ENCODE data around the gene RBMS3. TPM values are rescaled to one million over a fixed set of nuclear protein-coding genes. Genes with fewer than 3 reads are reported as not detected.

Gene RBMS3
- polyA plus RNA-seq, 3 donors from 2014 or later = not detected

GRCh38 chr3:29583861-29584260 lies 303.0 kb downstream of the RBMS3 start:
- DNase-seq = no peak
- no peak overlapping the region for H3K4me3 Mint-ChIP-seq
- H3K27ac Mint-ChIP-seq = no peak overlapping the region
- peaks cover 0 to 17% (median 6%) of the 10 kb centered on the region in 6 donors for H3K9me3 Mint-ChIP-seq
- no peaks in the 10 kb centered on the region for H3K4me1 Mint-ChIP-seq
- no peaks in the 10 kb centered on the region for H3K36me3 Mint-ChIP-seq
- H3K27me3 Mint-ChIP-seq (ENCODE audit: low read depth in 3 of 3) = no peaks in the 10 kb centered on the region

- Mint-ChIP-seq H3K36me3 (no peaks in the 10 kb centered on the region), H3K27ac (no peak overlapping the region), H3K27me3 (ENCODE audit: low read depth in 3 of 3) (no peaks in the 10 kb centered on the region), H3K4me3 (no peak overlapping the region), H3K4me1 (no peaks in the 10 kb centered on the region), H3K9me3 (peaks cover 0 to 18% (median 3%) of the 10 kb centered on the region in 6 donors)
- no peak for DNase-seq
Measured at GRCh38 chr3:29585368-29585767, 304.5 kb downstream of the RBMS3 start.

GRCh38 chr3:29587340-29587739 lies 306.5 kb downstream of the RBMS3 start:
- no peaks in the 10 kb centered on the region for H3K27me3 Mint-ChIP-seq (ENCODE audit: low read depth in 3 of 3)
- H3K4me1 Mint-ChIP-seq = no peaks in the 10 kb centered on the region
- no peak overlapping the region for H3K4me3 Mint-ChIP-seq
- DNase-seq = no peak
- H3K36me3 Mint-ChIP-seq = no peaks in the 10 kb centered on the region
- peaks cover 0 to 27% (median 9%) of the 10 kb centered on the region in 6 donors for H3K9me3 Mint-ChIP-seq
- no peak overlapping the region for H3K27ac Mint-ChIP-seq

GRCh38 chr3:29590012-29590411 lies 309.1 kb downstream of the RBMS3 start:
- no peak for DNase-seq
- Mint-ChIP-seq H3K27ac (no peak overlapping the region), H3K4me1 (no peaks in the 10 kb centered on the region), H3K9me3 (peaks cover 3 to 33% (median 10%) of the 10 kb centered on the region in 6 donors), H3K4me3 (no peak overlapping the region), H3K36me3 (no peaks in the 10 kb centered on the region), H3K27me3 (ENCODE audit: low read depth in 3 of 3) (no peaks in the 10 kb centered on the region)

GRCh38 chr3:29590461-29590860 lies 309.6 kb downstream of the RBMS3 start:
- no peaks in the 10 kb centered on the region for H3K4me1 Mint-ChIP-seq
- H3K36me3 Mint-ChIP-seq = no peaks in the 10 kb centered on the region
- DNase-seq = no peak
- no peak overlapping the region for H3K4me3 Mint-ChIP-seq
- H3K27ac Mint-ChIP-seq = no peak overlapping the region
- H3K9me3 Mint-ChIP-seq = peaks cover 3 to 33% (median 9%) of the 10 kb centered on the region in 6 donors
- H3K27me3 Mint-ChIP-seq (ENCODE audit: low read depth in 3 of 3) = no peaks in the 10 kb centered on the region

GRCh38 chr3:29591579-29591978 lies 310.7 kb downstream of the RBMS3 start:
- H3K36me3 Mint-ChIP-seq = no peaks in the 10 kb centered on the region
- H3K27ac Mint-ChIP-seq = no peak overlapping the region
- no peaks in the 10 kb centered on the region for H3K4me1 Mint-ChIP-seq
- no peaks in the 10 kb centered on the region for H3K27me3 Mint-ChIP-seq (ENCODE audit: low read depth in 3 of 3)
- H3K4me3 Mint-ChIP-seq = no peak overlapping the region
- no peak for DNase-seq
- peaks cover 3 to 37% (median 10%) of the 10 kb centered on the region in 6 donors for H3K9me3 Mint-ChIP-seq

- H3K4me3 Mint-ChIP-seq = no peak overlapping the region
- no peaks in the 10 kb centered on the region for H3K4me1 Mint-ChIP-seq
- DNase-seq = no peak
- no peaks in the 10 kb centered on the region for H3K27me3 Mint-ChIP-seq (ENCODE audit: low read depth in 3 of 3)
- H3K36me3 Mint-ChIP-seq = no peaks in the 10 kb centered on the region
- H3K9me3 Mint-ChIP-seq = peaks cover 3 to 28% (median 11%) of the 10 kb centered on the region in 6 donors
- no peak overlapping the region for H3K27ac Mint-ChIP-seq
Measured at GRCh38 chr3:29593802-29594201, 312.9 kb downstream of the RBMS3 start.

GRCh38 chr3:29594261-29594660 lies 313.4 kb downstream of the RBMS3 start:
- peaks cover 3 to 25% (median 12%) of the 10 kb centered on the region in 6 donors for H3K9me3 Mint-ChIP-seq
- no peak overlapping the region for H3K4me3 Mint-ChIP-seq
- no peaks in the 10 kb centered on the region for H3K27me3 Mint-ChIP-seq (ENCODE audit: low read depth in 3 of 3)
- no peak overlapping the region for H3K27ac Mint-ChIP-seq
- H3K4me1 Mint-ChIP-seq = no peaks in the 10 kb centered on the region
- no peaks in the 10 kb centered on the region for H3K36me3 Mint-ChIP-seq
- no peak for DNase-seq

GRCh38 chr3:29597376-29598008 lies 316.6 kb downstream of the RBMS3 start:
- Mint-ChIP-seq H3K4me1 (no peaks in the 10 kb centered on the region), H3K4me3 (no peak overlapping the region), H3K27ac (no peak overlapping the region), H3K27me3 (ENCODE audit: low read depth in 3 of 3) (no peaks in the 10 kb centered on the region), H3K9me3 (peaks cover 2 to 15% (median 5%) of the 10 kb centered on the region in 6 donors), H3K36me3 (no peaks in the 10 kb centered on the region)
- no peak for DNase-seq

- DNase-seq = no peak
- Mint-ChIP-seq H3K9me3 (peaks cover 0 to 10% (median 1%) of the 10 kb centered on the region in 6 donors), H3K36me3 (no peaks in the 10 kb centered on the region), H3K27ac (no peak overlapping the region), H3K27me3 (ENCODE audit: low read depth in 3 of 3) (no peaks in the 10 kb centered on the region), H3K4me3 (no peak overlapping the region), H3K4me1 (no peaks in the 10 kb centered on the region)
Measured at GRCh38 chr3:29601861-29602585, 321.2 kb downstream of the RBMS3 start.

- H3K4me1 Mint-ChIP-seq = no peaks in the 10 kb centered on the region
- H3K4me3 Mint-ChIP-seq = no peak overlapping the region
- no peaks in the 10 kb centered on the region for H3K27me3 Mint-ChIP-seq (ENCODE audit: low read depth in 3 of 3)
- DNase-seq = no peak
- no peak overlapping the region for H3K27ac Mint-ChIP-seq
- peaks cover 0 to 8% (median 3%) of the 10 kb centered on the region in 6 donors for H3K9me3 Mint-ChIP-seq
- H3K36me3 Mint-ChIP-seq = no peaks in the 10 kb centered on the region
Measured at GRCh38 chr3:29605845-29606244, 325.0 kb downstream of the RBMS3 start.

GRCh38 chr3:29606416-29606815 lies 325.5 kb downstream of the RBMS3 start:
- DNase-seq = no peak
- H3K36me3 Mint-ChIP-seq = no peaks in the 10 kb centered on the region
- H3K4me1 Mint-ChIP-seq = no peaks in the 10 kb centered on the region
- H3K27ac Mint-ChIP-seq = no peak overlapping the region
- no peaks in the 10 kb centered on the region for H3K27me3 Mint-ChIP-seq (ENCODE audit: low read depth in 3 of 3)
- no peak overlapping the region for H3K4me3 Mint-ChIP-seq
- peaks cover 0 to 8% (median 3%) of the 10 kb centered on the region in 6 donors for H3K9me3 Mint-ChIP-seq

- H3K9me3 Mint-ChIP-seq = peaks cover 0 to 7% (median 2%) of the 10 kb centered on the region in 6 donors
- H3K4me1 Mint-ChIP-seq = no peaks in the 10 kb centered on the region
- no peaks in the 10 kb centered on the region for H3K27me3 Mint-ChIP-seq (ENCODE audit: low read depth in 3 of 3)
- no peaks in the 10 kb centered on the region for H3K36me3 Mint-ChIP-seq
- H3K4me3 Mint-ChIP-seq = no peak overlapping the region
- no peak for DNase-seq
- H3K27ac Mint-ChIP-seq = no peak overlapping the region
Measured at GRCh38 chr3:29608414-29609327, 327.8 kb downstream of the RBMS3 start.

- H3K36me3 Mint-ChIP-seq = no peaks in the 10 kb centered on the region
Measured at GRCh38 chr3:29609328-29609811, 328.5 kb downstream of the RBMS3 start.

More at GRCh38 chr3:29609328-29609811, 328.5 kb downstream of the RBMS3 start:
- H3K27me3 Mint-ChIP-seq (ENCODE audit: low read depth in 3 of 3) = no peaks in the 10 kb centered on the region
- H3K4me3 Mint-ChIP-seq = no peak overlapping the region
- no peak overlapping the region for H3K27ac Mint-ChIP-seq
- H3K4me1 Mint-ChIP-seq = no peaks in the 10 kb centered on the region
- peaks cover 0 to 7% (median 2%) of the 10 kb centered on the region in 6 donors for H3K9me3 Mint-ChIP-seq
- DNase-seq = no peak
